Fibroblast of the aortic adventitia (primary cell): ENCODE data around the gene NDUFV3. TPM values are rescaled to one million over a fixed set of nuclear protein-coding genes. Genes with fewer than 3 reads are reported as not detected.
"Not testable (repeated sequence)": the region's sequence is repeated elsewhere in the genome, so short reads cannot be mapped to it uniquely, and the experiment has no call there.

Source experiments
- DNase-seq: peaks from one replicate; pipeline ENCODE4 v3.0.0-alpha.2; 2010; ENCODE audit warnings: low read depth
- H3K4me3 ChIP-seq: 2 replicates; pipeline ENCODE4 v1.5.1; 2011; ENCODE audit warnings: low read depth, mild to moderate bottlenecking, control low read depth, low read length, moderate library complexity
- CTCF ChIP-seq: IDR thresholded peaks from 2 replicates; pipeline ENCODE4 v1.5.1; 2011; ENCODE audit warnings: mild to moderate bottlenecking, low read length, control low read depth, inconsistent platforms; ENCODE audit not compliant: insufficient read depth
- total RNA-seq: library from RNA; depleted of rRNA; stranded (reverse); fragments of >200 nt; gene quantifications from 2 replicates; pipeline ENCODE4 v1.2.3, GENCODE V29; 2012; ENCODE audit warnings: low replicate concordance

Gene NDUFV3
- total RNA-seq, 1 donor = 53.1 TPM

- DNase-seq = no peak
- TF ChIP-seq CTCF = no peak
Measured at GRCh38 chr21:42903817-42904216, 10.7 kb downstream of the NDUFV3 start.

GRCh38 chr21:42905195-42905594 lies 12.1 kb downstream of the NDUFV3 start:
- no peak for DNase-seq
- no peak overlapping the region for H3K4me3 ChIP-seq
- no peak for TF ChIP-seq CTCF

More at GRCh38 chr21:42903817-42904216, 10.7 kb downstream of the NDUFV3 start:
- no peak overlapping the region for H3K4me3 ChIP-seq

GRCh38 chr21:42906233-42906632 lies 13.1 kb downstream of the NDUFV3 start:
- no peak for TF ChIP-seq CTCF
- H3K4me3 ChIP-seq = no peak overlapping the region
- no peak for DNase-seq

GRCh38 chr21:42908484-42908883 lies 15.4 kb downstream of the NDUFV3 start:
- not testable (repeated sequence) for DNase-seq, H3K4me3 ChIP-seq

- not testable (repeated sequence) for H3K4me3 ChIP-seq, DNase-seq
Measured at GRCh38 chr21:42911920-42912319, 18.8 kb downstream of the NDUFV3 start.

GRCh38 chr21:42913476-42913875 lies 20.4 kb downstream of the NDUFV3 start:
- H3K4me3 ChIP-seq = no peak overlapping the region
- no peak for TF ChIP-seq CTCF
- no peak for DNase-seq

GRCh38 chr21:42918291-42918690 lies 25.2 kb downstream of the NDUFV3 start:
- no peak overlapping the region for H3K4me3 ChIP-seq
- no peak for DNase-seq
- TF ChIP-seq CTCF = no peak

- H3K4me3 ChIP-seq = no peak overlapping the region
- no peak for TF ChIP-seq CTCF
- DNase-seq = no peak
Measured at GRCh38 chr21:42921927-42922326, 28.8 kb downstream of the NDUFV3 start.
